CD4-positive, alpha-beta T cell (primary cell): ENCODE measurements around the gene EXD2. TPM values are rescaled to one million over a fixed set of nuclear protein-coding genes. Genes with fewer than 3 reads are reported as not detected.
"Not testable (repeated sequence)": the region's sequence is repeated elsewhere in the genome, so short reads cannot be mapped to it uniquely, and the experiment has no call there.

Experiments used
- ATAC-seq: fragments of 200-7000 bp; cut with Tn5 transposase; one replicate; pipeline ENCODE4 v1.10.0; 2022; ENCODE audit warnings: mild to moderate bottlenecking; ENCODE audit not compliant: poor library complexity
- CTCF ChIA-PET: fragments of 350-600 bp; sonication (Branson Sonifier 250); formaldehyde crosslinking; loops from one replicate; lab custom pipeline; 2021; ENCODE audit warnings: antibody characterized with exemption, inconsistent platforms; lab: Charles Lee
- POLR2A ChIA-PET: fragments of 350-600 bp; sonication (Branson Sonifier 250); formaldehyde crosslinking; loops from one replicate; lab custom pipeline; 2021; ENCODE audit warnings: antibody characterized with exemption, inconsistent platforms; lab: Charles Lee
- DNase-seq, 14 experiments: peaks; one replicate each; pipeline ENCODE4 v3.0.0-alpha.2; 2013 to 2020; ENCODE audit warnings: mixed read lengths in 2 of 14
- H3K27ac ChIP-seq, 2 donors: one replicate each; pipeline versions ENCODE4 v1.5.1 to v1.7.0; 2013; ENCODE audit warnings: low read length in 2 of 2, low read depth in 1 of 2, mild to moderate bottlenecking in 1 of 2
- H3K27me3 ChIP-seq, 2 experiments: 1 replicate in 1 of 2; 2 replicates in 1 of 2; pipeline versions ENCODE4 v1.6.1 to v1.7.0; 2013; ENCODE audit warnings: low read length in 2 of 2, control low read depth in 1 of 2, mild to moderate bottlenecking in 1 of 2, moderate library complexity in 1 of 2; ENCODE audit not compliant: insufficient read depth in 2 of 2, control insufficient read depth in 1 of 2
- H3K36me3 ChIP-seq: one replicate; pipeline ENCODE4 v1.6.1; 2013; ENCODE audit warnings: low read length, control low read depth; ENCODE audit not compliant: insufficient read depth
- H3K4me1 ChIP-seq: one replicate; pipeline ENCODE4 v1.6.1; 2013; ENCODE audit warnings: low read length, control low read depth; ENCODE audit not compliant: insufficient read depth
- H3K4me3 ChIP-seq: one replicate; pipeline ENCODE4 v1.5.1; 2013; ENCODE audit warnings: mild to moderate bottlenecking, low read length, moderate library complexity
- H3K9me3 ChIP-seq, 2 experiments: 1 replicate in 1 of 2; 2 replicates in 1 of 2; pipeline versions ENCODE4 v1.6.1 to v1.7.0; 2013; ENCODE audit warnings: low read length in 2 of 2, mild to moderate bottlenecking in 2 of 2, control low read depth in 1 of 2, moderate library complexity in 1 of 2; ENCODE audit not compliant: control insufficient read depth in 1 of 2, insufficient read depth in 1 of 2
- H3K27ac Mint-ChIP-seq: one replicate; pipeline ENCODE4 v1.8.0; 2020; ENCODE audit warnings: mixed read lengths
- H3K27me3 Mint-ChIP-seq: one replicate; pipeline ENCODE4 v1.8.0; 2021; ENCODE audit warnings: mixed read lengths
- H3K36me3 Mint-ChIP-seq: one replicate; pipeline ENCODE4 v1.8.0; 2021; ENCODE audit warnings: low read depth, mixed read lengths
- H3K4me1 Mint-ChIP-seq: one replicate; pipeline ENCODE4 v1.8.0; 2021; ENCODE audit warnings: low read depth, mixed read lengths
- H3K4me3 Mint-ChIP-seq: one replicate; pipeline ENCODE4 v1.8.0; 2020; ENCODE audit warnings: mild to moderate bottlenecking, mixed read lengths
- H3K9me3 Mint-ChIP-seq: one replicate; pipeline ENCODE4 v1.8.0; 2020; ENCODE audit warnings: mixed read lengths
- intact Hi-C, 2 experiments: fragments of 100-400 bp; cut with DNase I in 1 of 2; cut with micrococcal nuclease in 1 of 2; formaldehyde crosslinking; loops; one replicate each; pipeline versions ENCODE4 v1.15.1 to v1.9.0; 2023 to 2025; cut with DNase I, micrococcal nuclease
- total RNA-seq, 174 experiments: library from RNA in 2 of 174; stranded (reverse) in 2 of 174; gene quantifications; one replicate each; pipeline ENCODE4 v1.2.3 and lab custom pipeline; 2021 to 2026
- TF ChIP-seq, protein P1 (sequence below): fragments of 200-600 bp; IDR thresholded peaks from one replicate; pipeline ENCODE4 v1.8.0; 2022; ENCODE audit warnings: antibody characterized with exemption, mild to moderate bottlenecking

Gene EXD2
- total RNA-seq, 2 experiments from 2014 or later: 6.6 to 7.0 TPM

DNA sequence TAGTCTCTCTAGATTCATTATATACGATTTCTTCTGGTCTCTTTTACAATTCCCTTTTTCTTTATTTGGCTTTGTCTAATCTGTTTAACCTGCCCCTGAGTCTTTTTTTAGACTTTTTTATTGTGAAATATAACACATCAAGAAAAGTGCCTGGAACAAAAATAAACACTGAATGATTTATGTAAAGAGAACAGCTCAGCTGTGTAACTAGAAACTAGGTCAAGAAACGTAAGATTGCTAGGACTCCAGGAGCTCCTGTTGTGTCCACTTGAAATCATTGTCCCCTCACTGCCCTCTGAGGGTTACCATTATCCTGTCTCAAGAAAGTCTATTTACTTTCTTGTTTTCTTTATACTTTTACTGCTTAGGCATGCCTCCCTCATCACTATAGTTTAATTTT is 23.1 kb downstream of the EXD2 start:
- no peak overlapping the region for H3K27ac Mint-ChIP-seq
- no peak overlapping the region for H3K4me3 Mint-ChIP-seq
- ChIA-PET POLR2A (no interaction called here), CTCF (no interaction called here)
- no peak for ATAC-seq
- H3K9me3 Mint-ChIP-seq: no peaks in the 10 kb centered on the region
- H3K27me3 Mint-ChIP-seq: no peaks in the 10 kb centered on the region
- peaks cover 66% of the 10 kb centered on the region for H3K36me3 Mint-ChIP-seq
- intact Hi-C loops: no loop called here
- Histone ChIP-seq H3K36me3 (peaks cover 12% of the 10 kb centered on the region), H3K9me3 (no peaks in the 10 kb centered on the region), H3K27ac (no peak overlapping the region), H3K4me3 (no peak overlapping the region), H3K27me3 (no peaks in the 10 kb centered on the region), H3K4me1 (no peaks in the 10 kb centered on the region)
- DNase-seq: no peak
- TF ChIP-seq, protein P1, sequence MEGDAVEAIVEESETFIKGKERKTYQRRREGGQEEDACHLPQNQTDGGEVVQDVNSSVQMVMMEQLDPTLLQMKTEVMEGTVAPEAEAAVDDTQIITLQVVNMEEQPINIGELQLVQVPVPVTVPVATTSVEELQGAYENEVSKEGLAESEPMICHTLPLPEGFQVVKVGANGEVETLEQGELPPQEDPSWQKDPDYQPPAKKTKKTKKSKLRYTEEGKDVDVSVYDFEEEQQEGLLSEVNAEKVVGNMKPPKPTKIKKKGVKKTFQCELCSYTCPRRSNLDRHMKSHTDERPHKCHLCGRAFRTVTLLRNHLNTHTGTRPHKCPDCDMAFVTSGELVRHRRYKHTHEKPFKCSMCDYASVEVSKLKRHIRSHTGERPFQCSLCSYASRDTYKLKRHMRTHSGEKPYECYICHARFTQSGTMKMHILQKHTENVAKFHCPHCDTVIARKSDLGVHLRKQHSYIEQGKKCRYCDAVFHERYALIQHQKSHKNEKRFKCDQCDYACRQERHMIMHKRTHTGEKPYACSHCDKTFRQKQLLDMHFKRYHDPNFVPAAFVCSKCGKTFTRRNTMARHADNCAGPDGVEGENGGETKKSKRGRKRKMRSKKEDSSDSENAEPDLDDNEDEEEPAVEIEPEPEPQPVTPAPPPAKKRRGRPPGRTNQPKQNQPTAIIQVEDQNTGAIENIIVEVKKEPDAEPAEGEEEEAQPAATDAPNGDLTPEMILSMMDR: no peak
- no peaks in the 10 kb centered on the region for H3K4me1 Mint-ChIP-seq

DNA sequence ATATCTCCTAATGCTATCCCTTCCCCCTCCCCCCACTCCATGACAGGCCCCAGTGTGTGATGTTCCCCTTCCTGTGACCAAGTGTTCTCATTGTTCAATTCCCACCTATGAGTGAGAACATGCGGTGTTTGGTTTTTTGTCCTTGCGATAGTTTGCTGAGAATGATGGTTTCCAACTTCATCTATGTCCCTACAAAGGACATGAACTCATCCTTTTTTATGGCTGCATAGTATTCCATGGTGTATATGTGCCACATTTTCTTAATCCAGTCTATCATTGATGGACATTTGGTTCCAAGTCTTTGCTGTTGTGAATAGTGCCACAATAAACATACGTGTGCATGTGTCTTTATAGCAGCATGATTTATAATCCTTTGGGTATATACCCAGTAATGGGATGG is 26.4 kb downstream of the EXD2 start:
- H3K27ac ChIP-seq, H3K9me3 ChIP-seq, H3K9me3 Mint-ChIP-seq, DNase-seq, CTCF ChIA-PET, intact Hi-C loops, ATAC-seq, POLR2A ChIA-PET, H3K27me3 Mint-ChIP-seq, H3K27ac Mint-ChIP-seq, H3K27me3 ChIP-seq, H3K4me3 Mint-ChIP-seq, H3K4me1 Mint-ChIP-seq, H3K4me1 ChIP-seq, H3K36me3 ChIP-seq, H3K4me3 ChIP-seq: not testable (repeated sequence)
- peaks cover 58% of the 10 kb centered on the region for H3K36me3 Mint-ChIP-seq

DNA sequence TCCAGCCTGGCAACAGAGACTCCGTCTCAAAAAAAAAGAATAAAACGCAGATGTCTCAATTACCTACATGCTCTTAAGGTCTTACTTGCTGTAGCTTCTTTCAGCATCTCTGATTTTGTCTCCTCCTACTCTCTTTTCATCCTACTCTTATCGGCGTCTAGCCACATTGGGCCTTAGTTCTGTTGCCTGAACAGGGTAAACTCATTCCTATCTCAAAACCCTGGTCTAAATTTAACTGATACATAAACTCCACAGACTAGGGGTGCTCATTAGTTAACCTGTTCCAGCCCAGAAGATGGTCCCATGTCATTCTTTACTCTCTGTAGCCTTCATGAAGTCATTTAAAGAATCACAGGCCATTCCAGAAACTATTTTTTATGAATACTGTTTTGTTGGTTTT is 33.6 kb downstream of the EXD2 start:
- Mint-ChIP-seq H3K9me3 (no peaks in the 10 kb centered on the region), H3K4me3 (no peak overlapping the region), H3K36me3 (peaks cover 38% of the 10 kb centered on the region), H3K27me3 (no peaks in the 10 kb centered on the region), H3K4me1 (no peaks in the 10 kb centered on the region), H3K27ac (no peak overlapping the region)
- H3K4me1 ChIP-seq: no peaks in the 10 kb centered on the region
- H3K27ac ChIP-seq: no peak overlapping the region
- no peaks in the 10 kb centered on the region for H3K27me3 ChIP-seq
- ChIA-PET CTCF (no interaction called here), POLR2A (no interaction called here)
- intact Hi-C loops: no loop called here
- TF ChIP-seq, protein P1: no peak
- ATAC-seq (no peak), DNase-seq (no peak)
- H3K36me3 ChIP-seq: peaks cover 14% of the 10 kb centered on the region
- no peaks in the 10 kb centered on the region for H3K9me3 ChIP-seq
- no peak overlapping the region for H3K4me3 ChIP-seq

DNA sequence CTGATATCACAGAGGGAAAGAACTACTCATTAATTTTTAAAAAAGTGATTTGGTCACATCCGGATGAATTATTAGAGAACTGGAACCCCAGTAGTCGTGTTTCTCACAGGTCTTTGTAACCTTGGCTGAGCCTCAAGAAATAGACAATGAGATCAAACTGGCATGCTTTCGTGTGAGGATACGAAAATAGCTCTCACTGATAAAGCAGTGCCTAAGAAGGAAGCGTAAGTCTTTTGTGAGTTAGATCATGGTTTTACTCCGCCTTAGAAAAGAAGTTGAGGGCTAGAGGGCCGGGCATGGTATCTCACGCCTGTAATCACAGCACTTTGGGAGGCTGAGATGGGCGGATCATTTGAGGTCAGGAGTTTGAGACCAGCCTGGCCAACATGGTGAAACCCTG is 34.9 kb downstream of the EXD2 start:
- Mint-ChIP-seq H3K4me3 (no peak overlapping the region), H3K9me3 (no peaks in the 10 kb centered on the region), H3K36me3 (peaks cover 47% of the 10 kb centered on the region), H3K27me3 (no peaks in the 10 kb centered on the region), H3K27ac (no peak overlapping the region), H3K4me1 (no peaks in the 10 kb centered on the region)
- H3K9me3 ChIP-seq: no peaks in the 10 kb centered on the region
- H3K4me1 ChIP-seq: no peaks in the 10 kb centered on the region
- DNase-seq (no peak), ATAC-seq (no peak)
- TF ChIP-seq, protein P1: no peak
- peaks cover 14% of the 10 kb centered on the region for H3K36me3 ChIP-seq
- POLR2A ChIA-PET: no interaction called here
- no peak overlapping the region for H3K4me3 ChIP-seq
- no peak overlapping the region for H3K27ac ChIP-seq
- CTCF ChIA-PET: no interaction called here
- no peaks in the 10 kb centered on the region for H3K27me3 ChIP-seq
- intact Hi-C loops: no loop called here
